ENCODE data around the gene GNG13.

Gene GNG13

GRCh38 chr16:817001-817906 is 16.7 kb upstream of the GNG13 start:
- Mint-ChIP-seq H3K4me3 (no peak overlapping the region), H3K36me3 (ENCODE audit: insufficient read depth) (peaks cover 1% of the 10 kb centered on the region), H3K4me1 (peaks cover 5% of the 10 kb centered on the region), H3K9me3 (no peaks in the 10 kb centered on the region), H3K27me3 (peaks cover 14% of the 10 kb centered on the region), H3K27ac (ENCODE audit: low read depth) (no peak overlapping the region)
- DNase-seq (ENCODE audit: low spot score in 2 of 2) (no peak), ATAC-seq (replicated peaks; ENCODE audit: extremely low read depth, poor library complexity, severe bottlenecking) (no peak)

- Mint-ChIP-seq H3K36me3 (ENCODE audit: insufficient read depth) (peaks cover 4% of the 10 kb centered on the region), H3K27ac (ENCODE audit: low read depth) (no peak overlapping the region), H3K4me1 (peaks cover 5% of the 10 kb centered on the region), H3K9me3 (no peaks in the 10 kb centered on the region), H3K27me3 (peaks cover 21% of the 10 kb centered on the region), H3K4me3 (no peak overlapping the region)
- DNase-seq (ENCODE audit: low spot score in 2 of 2) (no peak), ATAC-seq (replicated peaks; ENCODE audit: extremely low read depth, poor library complexity, severe bottlenecking) (no peak)
Measured at GRCh38 chr16:815861-816260, 15.3 kb upstream of the GNG13 start.

- Mint-ChIP-seq H3K36me3 (ENCODE audit: insufficient read depth) (peaks cover 3% of the 10 kb centered on the region), H3K4me3 (no peak overlapping the region), H3K27me3 (peaks cover 30% of the 10 kb centered on the region), H3K27ac (ENCODE audit: low read depth) (no peak overlapping the region), H3K4me1 (peaks cover 5% of the 10 kb centered on the region), H3K9me3 (no peaks in the 10 kb centered on the region)
- no peak for ATAC-seq (replicated peaks; ENCODE audit: extremely low read depth, poor library complexity, severe bottlenecking)
- no peak for DNase-seq (ENCODE audit: low spot score in 2 of 2)
Measured at GRCh38 chr16:814974-815373, 14.4 kb upstream of the GNG13 start.

GRCh38 chr16:813916-814412 is 13.4 kb upstream of the GNG13 start:
- H3K9me3 Mint-ChIP-seq, result no peaks in the 10 kb centered on the region
- H3K4me3 Mint-ChIP-seq, result no peak overlapping the region
- H3K36me3 Mint-ChIP-seq (ENCODE audit: insufficient read depth), result peaks cover 3% of the 10 kb centered on the region
- peaks cover 5% of the 10 kb centered on the region for H3K4me1 Mint-ChIP-seq
- peaks cover 38% of the 10 kb centered on the region for H3K27me3 Mint-ChIP-seq
- H3K27ac Mint-ChIP-seq (ENCODE audit: low read depth), result no peak overlapping the region
- ATAC-seq (replicated peaks; ENCODE audit: extremely low read depth, poor library complexity, severe bottlenecking) (no peak), DNase-seq (ENCODE audit: low spot score in 2 of 2) (no peak)

GRCh38 chr16:813204-813915 is 12.8 kb upstream of the GNG13 start:
- Mint-ChIP-seq H3K9me3 (no peaks in the 10 kb centered on the region), H3K36me3 (ENCODE audit: insufficient read depth) (peaks cover 3% of the 10 kb centered on the region), H3K27ac (ENCODE audit: low read depth) (no peak overlapping the region), H3K27me3 (peaks cover 38% of the 10 kb centered on the region), H3K4me1 (peaks cover 9% of the 10 kb centered on the region), H3K4me3 (no peak overlapping the region)
- DNase-seq (ENCODE audit: low spot score in 2 of 2) (no peak), ATAC-seq (replicated peaks; ENCODE audit: extremely low read depth, poor library complexity, severe bottlenecking) (no peak)

- ATAC-seq (replicated peaks; ENCODE audit: extremely low read depth, poor library complexity, severe bottlenecking), result no peak
- H3K27me3 Mint-ChIP-seq, result peaks cover 32% of the 10 kb centered on the region
- H3K27ac Mint-ChIP-seq (ENCODE audit: low read depth), result peak overlapping the region; percentile 88
- H3K4me3 Mint-ChIP-seq, result peak overlapping the region; percentile 91
- H3K4me1 Mint-ChIP-seq, result peaks cover 16% of the 10 kb centered on the region
- peaks cover 13% of the 10 kb centered on the region for H3K36me3 Mint-ChIP-seq (ENCODE audit: insufficient read depth)
- H3K9me3 Mint-ChIP-seq, result no peaks in the 10 kb centered on the region
- no peak for DNase-seq (ENCODE audit: low spot score in 2 of 2)
Measured at GRCh38 chr16:808085-808386, 7.5 kb upstream of the GNG13 start.

DNA sequence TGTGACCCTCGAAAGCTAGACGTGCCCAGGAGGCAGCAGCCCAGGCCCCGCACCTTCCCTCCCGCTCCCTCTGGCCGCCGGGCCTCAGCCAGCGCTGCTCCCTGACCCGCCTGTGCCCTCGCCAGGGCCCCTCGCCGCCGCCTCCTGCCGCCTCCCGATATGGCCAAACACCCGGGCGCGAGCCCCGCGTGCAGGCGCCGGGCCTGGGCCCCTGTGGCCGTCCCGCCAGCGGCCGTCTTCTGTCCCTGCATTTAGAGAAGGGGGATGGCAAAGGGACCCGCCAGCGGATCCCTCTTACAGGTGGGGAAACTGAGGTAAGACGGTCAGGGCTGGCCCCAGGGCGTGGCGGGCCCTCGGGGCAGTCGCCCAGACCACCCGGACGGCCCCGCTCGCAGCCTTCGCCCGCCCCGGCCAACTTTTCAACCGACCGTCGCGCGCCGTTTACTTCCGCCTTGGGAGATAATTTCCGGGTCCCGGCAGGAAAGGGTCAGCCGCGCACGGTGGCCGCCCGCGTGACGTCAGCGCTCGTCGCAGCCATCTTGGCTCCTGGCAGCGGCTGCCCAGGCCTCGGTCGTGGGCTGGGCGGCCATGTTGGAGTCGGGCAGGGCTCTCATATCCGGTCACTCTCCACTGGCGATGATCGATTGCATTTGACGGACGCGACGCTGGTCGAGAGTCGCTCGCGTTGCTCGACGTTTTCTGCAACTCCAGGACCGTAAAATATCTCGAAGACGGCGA is 7.0 kb upstream of the GNG13 start:
- ATAC-seq (replicated peaks; ENCODE audit: extremely low read depth, poor library complexity, severe bottlenecking), result peak; percentile 92
- H3K4me3 Mint-ChIP-seq, result peak overlapping the region; percentile 91
- H3K9me3 Mint-ChIP-seq, result no peaks in the 10 kb centered on the region
- peaks cover 12% of the 10 kb centered on the region for H3K4me1 Mint-ChIP-seq
- H3K36me3 Mint-ChIP-seq (ENCODE audit: insufficient read depth), result peaks cover 13% of the 10 kb centered on the region
- peaks cover 30% of the 10 kb centered on the region for H3K27me3 Mint-ChIP-seq
- peak; percentile 67 to 69 for DNase-seq (ENCODE audit: low spot score in 2 of 2)
- H3K27ac Mint-ChIP-seq (ENCODE audit: low read depth), result peak overlapping the region; percentile 88

GRCh38 chr16:805474-805873 is 4.9 kb upstream of the GNG13 start:
- Mint-ChIP-seq H3K9me3 (no peaks in the 10 kb centered on the region), H3K27ac (ENCODE audit: low read depth) (no peak overlapping the region), H3K4me3 (peak overlapping the region; percentile 91), H3K27me3 (peaks cover 22% of the 10 kb centered on the region), H3K4me1 (peaks cover 12% of the 10 kb centered on the region), H3K36me3 (ENCODE audit: insufficient read depth) (peaks cover 10% of the 10 kb centered on the region)
- ATAC-seq (replicated peaks; ENCODE audit: extremely low read depth, poor library complexity, severe bottlenecking) (no peak), DNase-seq (ENCODE audit: low spot score in 2 of 2) (no peak)

DNA sequence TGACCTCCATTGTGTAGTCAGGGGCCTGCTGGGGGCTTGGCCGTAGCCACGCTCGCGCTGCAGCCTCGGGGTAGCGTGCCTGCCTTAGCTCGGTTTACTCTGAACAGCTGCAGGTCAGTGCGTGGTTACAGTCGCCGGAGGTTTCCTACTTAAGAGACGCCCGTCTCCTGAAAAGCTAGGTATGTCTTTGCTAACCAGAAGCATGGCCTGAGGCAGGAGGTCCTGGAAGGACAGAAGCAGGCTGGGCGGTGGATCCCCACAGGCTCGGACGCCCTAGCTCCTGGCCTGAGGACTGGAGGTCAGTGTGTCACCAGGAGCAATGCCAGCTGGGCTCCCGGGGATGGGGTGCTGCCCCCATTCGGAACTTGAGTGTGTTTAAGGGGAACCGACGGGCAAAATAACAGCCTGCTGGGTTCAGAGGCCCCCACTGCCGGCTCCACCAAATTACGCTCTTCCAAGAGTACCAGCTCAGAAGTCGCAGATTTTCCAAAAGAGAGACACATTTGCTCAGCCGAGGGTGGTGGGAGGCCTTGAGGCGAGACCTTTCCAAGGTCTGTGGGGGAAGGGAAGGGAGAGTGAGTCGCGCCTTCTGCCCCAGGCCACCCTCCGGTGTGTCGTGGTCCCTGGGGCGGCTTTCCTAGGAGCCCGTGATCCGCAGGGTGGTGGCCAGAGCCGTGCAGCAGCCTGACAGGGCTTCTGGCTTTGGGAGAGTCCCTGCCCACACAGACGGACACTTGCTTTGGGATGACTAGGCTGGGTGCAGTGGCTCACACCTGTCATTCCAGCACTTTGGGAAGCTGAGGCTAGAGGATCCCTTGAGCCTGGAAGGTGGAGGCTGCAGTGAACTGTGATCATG is 3.9 kb upstream of the GNG13 start:
- H3K4me3 Mint-ChIP-seq, result no peak overlapping the region
- peaks cover 11% of the 10 kb centered on the region for H3K27me3 Mint-ChIP-seq
- DNase-seq (ENCODE audit: low spot score in 2 of 2), result no peak
- no peak overlapping the region for H3K27ac Mint-ChIP-seq (ENCODE audit: low read depth)
- H3K4me1 Mint-ChIP-seq, result peaks cover 12% of the 10 kb centered on the region
- no peak for ATAC-seq (replicated peaks; ENCODE audit: extremely low read depth, poor library complexity, severe bottlenecking)
- no peaks in the 10 kb centered on the region for H3K9me3 Mint-ChIP-seq
- H3K36me3 Mint-ChIP-seq (ENCODE audit: insufficient read depth), result peaks cover 10% of the 10 kb centered on the region

DNA sequence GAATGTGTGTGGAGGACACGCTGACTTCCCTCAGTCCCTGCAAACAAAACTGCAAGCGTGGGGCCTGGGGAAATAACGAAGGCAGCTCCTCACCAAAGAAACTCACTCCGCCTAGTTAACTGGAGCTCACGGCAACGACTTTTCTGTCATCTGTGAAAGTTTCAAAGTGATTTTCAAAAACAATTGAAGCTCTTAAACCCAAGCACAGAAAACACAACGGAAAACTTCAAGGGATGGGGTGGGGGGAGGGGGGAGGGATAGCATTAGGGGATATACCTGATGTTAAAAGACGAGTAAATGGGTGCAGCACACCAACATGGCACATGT is 3.2 kb upstream of the GNG13 start:
- no peaks in the 10 kb centered on the region for H3K9me3 Mint-ChIP-seq
- H3K27ac Mint-ChIP-seq (ENCODE audit: low read depth), result no peak overlapping the region
- peaks cover 12% of the 10 kb centered on the region for H3K4me1 Mint-ChIP-seq
- peaks cover 9% of the 10 kb centered on the region for H3K27me3 Mint-ChIP-seq
- no peak for ATAC-seq (replicated peaks; ENCODE audit: extremely low read depth, poor library complexity, severe bottlenecking)
- H3K4me3 Mint-ChIP-seq, result no peak overlapping the region
- peaks cover 10% of the 10 kb centered on the region for H3K36me3 Mint-ChIP-seq (ENCODE audit: insufficient read depth)
- no peak for DNase-seq (ENCODE audit: low spot score in 2 of 2)

GRCh38 chr16:802914-803753 is 2.6 kb upstream of the GNG13 start:
- ATAC-seq (replicated peaks; ENCODE audit: extremely low read depth, poor library complexity, severe bottlenecking) (no peak), DNase-seq (ENCODE audit: low spot score in 2 of 2) (no peak)
- Mint-ChIP-seq H3K4me1 (peaks cover 6% of the 10 kb centered on the region), H3K4me3 (no peak overlapping the region), H3K9me3 (no peaks in the 10 kb centered on the region), H3K27me3 (peaks cover 9% of the 10 kb centered on the region), H3K27ac (ENCODE audit: low read depth) (no peak overlapping the region), H3K36me3 (ENCODE audit: insufficient read depth) (peaks cover 10% of the 10 kb centered on the region)
